ENCODE measurements around the gene SETD1A.
"Not testable (repeated sequence)": the region's sequence is repeated elsewhere in the genome, so short reads cannot be mapped to it uniquely, and the experiment has no call there.

Gene SETD1A

DNA sequence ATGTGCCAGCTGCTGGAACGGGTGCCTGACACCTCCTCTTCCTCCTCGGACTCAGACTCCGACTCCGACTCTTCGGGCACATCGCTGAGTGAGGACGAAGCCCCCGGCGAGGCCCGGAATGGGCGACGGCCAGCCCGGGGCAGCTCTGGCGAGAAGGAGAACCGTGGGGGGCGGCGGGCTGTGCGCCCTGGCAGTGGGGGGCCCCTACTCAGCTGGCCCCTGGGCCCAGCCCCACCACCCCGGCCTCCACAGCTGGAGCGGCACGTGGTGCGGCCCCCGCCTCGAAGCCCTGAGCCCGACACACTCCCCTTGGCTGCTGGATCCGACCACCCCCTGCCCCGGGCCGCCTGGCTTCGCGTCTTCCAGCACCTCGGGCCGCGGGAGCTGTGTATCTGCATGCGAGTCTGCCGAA lies 27.4 kb upstream of the SETD1A start:
- no peak for DNase-seq

DNA sequence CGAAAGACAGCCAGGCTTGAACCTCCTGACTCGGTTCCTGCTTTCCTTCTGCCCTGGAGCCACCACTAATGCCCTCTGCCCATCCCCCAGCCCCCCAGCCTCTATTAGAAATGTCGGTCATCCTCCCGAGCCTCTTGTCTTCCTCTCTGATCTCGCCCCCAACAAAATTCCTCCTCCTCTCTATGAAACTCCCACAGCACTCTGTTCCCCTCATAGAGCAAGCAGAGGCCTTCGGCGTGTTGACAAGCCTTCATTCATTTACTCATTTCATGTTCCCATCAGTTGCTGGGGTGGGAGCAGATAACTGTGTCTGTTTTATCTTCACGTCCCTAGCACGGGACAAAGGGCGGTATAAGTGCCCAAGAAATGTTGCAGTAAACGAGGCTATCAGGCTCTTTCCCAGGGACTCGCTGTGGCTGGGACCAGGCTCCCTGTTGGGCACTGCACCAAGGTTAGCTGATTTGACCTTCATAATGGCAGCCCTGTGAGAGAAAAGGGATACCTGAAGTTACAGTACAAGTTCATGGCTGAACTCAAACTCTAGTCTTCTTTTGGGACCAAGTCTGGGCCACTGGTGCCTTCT lies 26.4 kb upstream of the SETD1A start:
- no peak for DNase-seq

DNA sequence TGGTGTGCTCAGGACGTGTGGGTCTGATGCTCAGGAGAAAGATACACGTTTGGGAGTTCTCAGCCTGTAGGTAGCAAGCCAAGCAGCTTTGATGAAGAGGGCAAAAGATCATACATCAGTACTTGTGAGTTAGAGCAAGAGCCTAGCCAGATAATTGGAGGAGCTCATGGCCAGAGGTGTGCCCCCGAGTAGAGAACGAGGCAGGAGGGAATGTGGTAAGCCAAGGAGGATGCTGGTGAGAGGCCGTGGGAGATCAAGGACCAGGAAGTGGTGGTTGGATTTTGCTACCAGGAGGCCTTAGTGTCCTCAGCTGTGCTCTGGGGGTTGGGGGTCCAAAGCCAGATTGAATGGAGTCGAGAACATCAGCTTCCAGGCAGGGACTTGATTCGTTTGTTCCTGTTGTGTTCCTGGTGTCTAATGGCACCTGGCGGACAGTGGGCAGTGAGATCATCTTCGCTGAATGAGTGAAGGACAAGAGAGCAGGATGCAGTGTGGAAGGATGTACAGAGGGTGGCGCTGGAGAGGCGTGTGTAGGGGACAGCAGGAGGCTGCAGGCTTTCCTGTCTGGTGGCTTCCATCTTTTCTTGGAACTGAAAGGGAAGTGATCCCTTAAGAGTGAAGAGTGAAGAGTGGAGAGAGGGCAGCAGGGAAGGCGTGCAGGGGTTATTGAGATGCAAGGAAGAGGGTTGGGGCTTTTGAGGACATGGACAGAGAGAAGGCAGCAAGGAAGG lies 22.6 kb upstream of the SETD1A start:
- DNase-seq, result no peak

DNA sequence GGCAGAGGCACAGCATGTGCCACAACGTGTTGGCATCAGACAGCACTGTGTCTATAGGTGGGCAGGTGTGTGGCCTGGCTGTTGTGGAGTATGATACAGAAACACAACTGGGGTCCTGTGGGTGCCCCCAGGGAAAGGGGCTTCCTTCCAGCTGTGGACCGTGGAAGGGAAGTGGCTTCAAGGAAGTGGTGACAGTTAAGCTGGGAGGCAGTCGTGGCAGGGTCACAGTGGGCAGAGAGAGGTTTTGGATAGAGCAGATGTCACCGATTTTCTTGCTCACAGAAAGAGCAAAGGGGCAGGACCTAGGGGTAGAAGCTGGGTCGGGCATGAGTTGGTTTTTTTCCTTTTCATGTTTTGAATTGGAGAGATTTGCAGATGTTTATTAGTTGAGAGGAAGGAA lies 19.9 kb upstream of the SETD1A start:
- no peak for DNase-seq

DNA sequence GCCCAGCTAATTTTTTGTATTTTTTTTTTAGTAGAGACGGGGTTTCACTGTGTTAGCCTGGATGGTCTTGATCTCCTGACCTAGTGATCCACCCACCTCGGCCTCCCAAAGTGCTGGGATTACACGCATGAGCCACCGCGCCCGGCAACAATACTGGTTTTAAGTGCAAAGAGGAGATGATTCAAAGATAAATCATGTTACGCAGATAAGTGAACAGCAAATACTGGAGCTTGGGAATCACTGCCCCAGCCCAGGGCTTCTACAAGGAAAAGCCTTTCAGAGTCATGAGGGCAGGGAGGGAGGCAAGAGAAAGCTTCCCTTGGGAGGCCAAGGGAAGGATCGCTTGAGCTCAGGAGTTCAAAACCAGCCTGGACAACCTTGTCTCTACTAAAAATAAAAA lies 18.0 kb upstream of the SETD1A start:
- not testable (repeated sequence) for DNase-seq

DNA sequence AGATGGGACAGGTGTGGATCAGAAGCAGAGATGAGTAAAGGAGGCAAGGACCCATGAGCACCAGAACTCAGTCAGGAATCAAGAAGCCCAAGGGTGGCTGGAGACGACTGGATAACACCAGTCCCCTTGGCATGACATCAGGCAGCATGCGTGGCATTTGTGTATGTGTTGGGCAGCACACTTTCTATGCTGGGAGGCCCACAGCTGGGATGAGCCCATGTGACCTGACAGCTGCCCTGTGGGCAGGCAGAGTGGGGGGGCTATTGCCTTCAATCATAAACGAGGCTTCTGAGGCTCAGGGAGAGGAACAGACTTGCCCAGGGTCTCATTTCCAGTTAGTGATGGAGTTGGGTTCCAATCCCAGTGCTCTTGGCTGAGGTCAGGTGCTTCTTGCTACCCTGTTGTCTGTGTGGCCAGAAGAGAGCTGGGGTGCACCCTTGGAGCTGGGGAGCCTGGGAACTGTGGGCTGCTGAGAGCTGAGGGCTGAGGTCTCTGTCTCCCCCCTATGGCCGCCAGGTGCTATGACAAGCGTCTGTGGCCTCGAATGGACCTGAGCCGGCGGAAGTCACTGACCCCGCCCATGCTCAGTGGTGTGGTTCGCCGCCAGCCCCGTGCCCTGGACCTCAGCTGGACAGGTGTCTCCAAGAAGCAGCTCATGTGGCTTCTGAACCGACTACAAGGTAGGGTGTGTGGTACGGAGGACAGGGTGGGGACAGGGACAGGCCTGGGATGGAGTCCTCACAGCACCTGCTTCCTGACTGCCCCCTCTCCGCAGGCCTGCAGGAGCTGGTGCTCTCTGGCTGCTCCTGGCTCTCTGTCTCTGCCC lies 15.7 kb upstream of the SETD1A start:
- peak; percentile 50 for DNase-seq

DNA sequence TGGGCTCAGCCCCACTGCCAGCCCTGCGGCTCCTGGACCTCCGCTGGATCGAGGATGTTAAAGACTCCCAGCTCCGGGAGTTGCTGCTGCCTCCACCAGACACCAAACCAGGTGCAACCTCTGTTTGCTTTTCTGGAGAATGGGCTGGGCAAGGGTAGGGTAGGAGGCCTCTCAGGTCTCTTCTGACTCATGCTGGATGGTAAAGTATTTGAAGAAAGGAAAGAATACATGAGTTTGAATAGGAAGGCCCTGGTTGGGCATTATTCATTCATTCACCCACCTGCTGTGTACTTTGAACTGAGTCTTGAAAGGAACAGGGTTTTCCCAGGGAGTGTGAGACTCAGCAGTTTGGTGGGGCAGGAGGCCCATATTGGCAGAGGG lies 15.1 kb upstream of the SETD1A start:
- DNase-seq, result no peak

DNA sequence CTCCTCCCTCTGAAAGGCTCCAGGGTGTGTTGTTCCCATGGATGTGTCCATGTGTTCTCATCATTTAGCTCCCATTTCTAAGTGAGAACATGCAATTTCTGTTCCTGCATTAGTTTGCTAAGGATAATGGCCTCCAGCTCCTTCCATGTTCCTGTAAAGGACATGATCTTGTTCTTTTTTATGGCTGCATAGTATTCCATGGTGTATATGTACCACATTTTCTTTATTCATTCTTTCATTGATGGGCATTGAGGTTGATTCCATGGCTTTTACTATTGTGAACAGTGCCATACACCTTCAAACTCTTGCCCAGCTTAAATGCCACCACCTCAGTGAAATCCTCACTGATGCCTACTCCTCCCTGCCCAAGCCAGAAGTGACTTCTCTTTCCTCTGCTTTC lies 13.2 kb upstream of the SETD1A start:
- no peak for DNase-seq

DNA sequence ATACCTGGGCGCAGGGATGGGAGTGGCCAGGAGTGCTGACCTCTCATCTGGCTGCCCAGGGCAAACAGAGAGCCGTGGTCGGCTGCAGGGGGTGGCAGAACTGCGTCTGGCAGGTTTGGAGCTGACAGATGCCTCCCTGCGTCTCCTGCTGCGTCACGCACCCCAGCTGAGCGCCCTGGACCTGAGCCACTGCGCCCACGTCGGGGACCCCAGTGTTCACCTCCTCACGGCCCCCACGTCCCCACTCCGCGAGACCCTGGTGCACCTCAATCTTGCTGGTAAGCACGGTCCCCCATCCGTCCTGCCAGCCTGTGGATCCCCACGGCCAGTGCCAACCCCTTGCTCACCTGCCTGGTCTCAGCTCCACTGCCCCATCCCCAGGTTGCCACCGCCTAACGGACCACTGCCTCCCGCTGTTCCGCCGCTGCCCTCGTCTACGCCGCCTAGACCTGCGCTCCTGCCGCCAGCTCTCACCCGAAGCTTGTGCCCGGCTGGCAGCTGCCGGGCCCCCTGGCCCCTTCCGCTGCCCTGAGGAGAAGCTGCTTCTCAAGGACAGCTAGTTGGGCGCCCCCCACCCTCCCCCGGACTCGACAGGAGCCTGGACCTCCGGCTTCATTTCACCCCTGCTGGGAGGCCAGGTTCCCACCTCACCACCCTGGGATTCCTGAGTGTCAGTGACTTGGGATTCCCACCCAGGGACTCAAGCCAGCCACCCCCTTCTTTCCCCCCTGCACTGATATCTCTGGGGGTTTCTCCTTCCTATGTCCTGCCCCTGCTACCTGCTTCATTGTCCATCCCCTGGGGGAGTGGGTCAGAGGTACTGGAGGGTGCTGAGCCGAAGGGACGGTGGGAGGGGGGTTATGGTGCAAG lies 10.6 kb upstream of the SETD1A start:
- DNase-seq, result no peak

DNA sequence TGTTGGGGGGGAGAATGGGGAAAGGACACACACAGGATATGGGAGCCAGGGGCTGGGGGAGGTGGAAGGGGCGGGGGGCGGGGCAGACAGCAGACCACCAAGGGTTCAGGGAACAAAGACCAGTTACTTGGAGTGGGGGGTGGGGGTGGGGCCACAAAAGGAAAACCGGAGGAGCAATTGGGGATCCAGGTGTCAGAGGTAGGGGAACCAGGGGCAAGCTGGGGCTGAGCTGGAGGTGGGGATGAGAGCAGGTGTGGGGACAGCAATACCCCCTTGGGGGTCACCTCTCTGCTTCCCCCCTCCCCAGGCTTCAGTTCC lies 10.1 kb upstream of the SETD1A start:
- DNase-seq, result no peak

DNA sequence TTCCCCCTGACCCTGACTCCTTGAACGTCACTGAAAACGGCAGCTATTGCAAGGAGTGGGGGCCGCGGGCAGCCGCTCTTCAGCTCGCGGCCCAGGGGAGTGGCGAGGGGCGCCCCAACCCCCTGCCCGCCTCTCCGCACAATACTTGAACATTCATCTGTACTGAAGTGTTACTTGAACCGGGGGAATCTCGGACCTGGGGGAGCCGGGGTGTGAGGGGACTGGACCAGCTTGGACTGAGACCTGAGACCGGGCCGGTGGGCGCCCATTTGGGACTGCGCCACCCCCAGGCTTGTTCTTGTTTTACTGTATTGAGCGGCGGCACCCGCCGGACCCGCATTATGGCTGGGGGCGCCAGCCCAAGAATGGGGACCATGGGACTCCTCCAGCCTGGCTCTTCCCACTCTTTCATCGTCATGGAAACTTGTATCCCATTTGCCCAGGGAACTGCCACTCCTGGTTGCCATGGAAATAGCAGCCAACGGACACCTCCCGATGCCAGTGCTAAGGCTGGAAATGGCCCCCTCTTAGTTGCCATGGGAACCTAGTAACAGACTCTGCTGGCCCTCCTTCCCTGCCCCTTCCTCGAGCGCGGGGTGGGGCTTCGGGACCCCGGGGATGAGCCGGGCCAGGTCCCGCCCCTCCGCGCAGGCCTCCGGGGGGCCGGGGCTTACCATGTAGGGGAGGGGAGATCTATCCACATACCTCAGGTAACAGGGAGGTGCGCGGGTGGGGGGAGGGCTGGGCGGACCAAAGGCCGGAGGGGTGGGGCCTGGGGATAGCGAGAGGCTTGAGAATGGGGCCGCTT lies 9.5 kb upstream of the SETD1A start:
- DNase-seq, result no peak

DNA sequence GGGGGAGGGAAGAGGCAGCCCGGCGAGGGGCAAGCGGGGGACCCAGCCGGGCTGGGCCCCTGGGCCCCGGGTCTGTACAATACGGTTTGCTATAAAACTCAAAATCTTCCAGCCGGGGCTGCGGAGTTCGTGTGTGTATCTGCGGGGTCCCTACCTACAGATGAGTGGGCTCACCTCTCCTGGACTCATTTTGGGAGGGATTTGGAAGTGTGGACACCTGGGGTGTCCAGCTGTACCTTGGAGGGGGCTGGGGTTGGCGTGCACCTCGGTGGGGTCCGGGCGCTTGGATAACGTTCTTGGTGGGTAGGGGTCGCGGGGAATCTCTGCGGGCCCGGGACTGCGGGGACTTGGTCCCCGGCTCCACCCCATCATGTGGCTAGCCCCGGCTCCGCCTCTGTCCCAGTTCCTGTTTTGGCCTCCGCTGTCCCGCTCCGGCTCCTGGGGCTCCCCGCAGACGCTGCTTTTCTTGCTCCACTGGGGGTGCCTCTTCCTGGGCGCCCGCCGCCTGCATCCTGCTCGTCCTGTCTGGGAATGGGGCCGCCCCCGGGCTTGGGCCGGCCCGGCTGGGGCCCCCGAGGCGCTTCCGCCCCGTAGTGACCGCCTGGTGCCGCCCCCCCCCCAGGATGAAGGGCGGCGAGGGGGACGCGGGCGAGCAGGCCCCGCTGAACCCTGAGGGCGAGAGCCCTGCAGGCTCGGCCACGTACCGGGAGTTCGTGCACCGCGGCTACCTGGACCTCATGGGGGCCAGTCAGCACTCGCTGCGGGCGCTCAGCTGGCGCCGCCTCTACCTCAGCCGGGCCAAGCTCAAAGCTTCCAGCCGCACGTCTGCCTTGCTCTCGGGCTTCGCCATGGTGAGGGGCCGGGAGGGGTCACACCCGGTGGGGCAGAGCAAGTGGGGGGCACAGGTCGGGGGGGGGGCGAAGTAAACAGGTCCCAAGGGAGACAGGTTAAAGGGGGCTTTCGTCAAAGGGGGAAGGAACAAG lies 8.6 kb upstream of the SETD1A start, which contains the start of gene ORAI3:
ORAI3 (plus strand) TSS at position 402 of the 983 bp plus-strand sequence; CDS start at position 624, 222 bp downstream.
- no peak for DNase-seq

DNA sequence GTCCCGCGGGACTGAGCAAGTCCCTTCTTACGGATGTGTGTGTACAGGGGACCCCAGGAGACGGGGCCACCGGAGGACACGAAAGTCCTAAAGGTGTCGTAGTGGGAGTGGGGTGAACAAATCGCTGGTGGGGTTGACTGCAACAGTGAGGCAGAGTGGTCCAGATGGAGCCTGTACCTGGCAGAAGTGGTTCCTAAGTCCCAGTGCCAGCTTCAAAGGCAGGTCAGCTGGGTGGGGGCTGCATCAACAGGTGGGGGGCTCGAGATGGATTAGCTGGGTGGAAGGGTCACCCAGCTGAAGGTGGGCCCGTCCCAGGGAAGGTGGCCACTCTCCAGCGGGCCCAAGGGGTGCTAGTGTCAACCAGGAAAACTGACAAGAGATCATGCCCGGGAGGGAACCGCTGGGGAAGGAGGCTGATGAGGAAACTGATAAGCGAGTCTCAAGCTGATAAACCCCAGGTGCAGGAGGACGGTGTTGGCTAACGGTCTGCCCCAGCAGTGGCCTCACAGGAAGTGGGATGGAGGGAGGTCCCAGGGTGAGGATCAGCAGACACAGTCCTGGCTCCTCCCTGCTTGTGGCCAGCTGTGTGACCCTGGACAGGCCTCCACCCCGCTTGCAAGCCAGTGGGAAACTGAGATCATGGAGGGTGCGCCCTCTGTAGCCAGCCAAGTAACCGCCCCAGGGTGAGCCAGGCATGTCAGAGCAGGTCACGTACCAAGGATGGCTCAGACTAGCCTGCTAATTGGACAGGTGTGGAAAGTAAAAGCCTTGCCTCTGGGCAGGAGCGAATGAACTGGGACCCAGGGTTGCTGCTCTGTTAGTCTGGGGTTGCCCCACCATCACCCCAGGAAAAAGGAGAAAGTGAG lies 7.7 kb upstream of the SETD1A start:
- DNase-seq, result no peak

DNA sequence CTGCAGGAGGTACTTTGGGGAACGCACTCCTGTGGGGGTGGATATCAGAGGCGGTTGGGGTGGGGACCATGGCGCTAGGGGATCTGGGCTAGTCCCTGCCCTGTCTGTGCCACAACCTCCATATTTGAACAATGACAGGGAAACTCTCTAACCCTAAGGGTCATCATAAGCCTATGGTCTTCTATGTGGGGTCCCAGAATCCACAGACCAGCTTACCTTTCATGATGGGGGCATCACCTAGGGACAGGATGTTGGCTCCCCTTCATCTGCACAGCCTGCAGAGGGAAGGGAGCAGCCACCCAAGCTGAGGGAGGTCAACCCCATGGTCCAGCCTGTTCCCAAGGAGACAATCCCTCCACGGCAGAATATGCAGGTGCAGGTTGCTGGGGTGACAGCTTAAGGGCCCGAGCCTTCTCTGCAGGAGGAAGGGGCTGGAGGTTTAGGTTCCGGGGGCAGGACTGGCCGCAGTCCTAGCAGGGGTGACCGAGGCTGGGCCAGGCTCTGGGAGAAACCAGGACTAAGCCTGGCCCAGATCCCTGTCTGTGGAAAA lies 7.0 kb upstream of the SETD1A start:
- no peak for DNase-seq

DNA sequence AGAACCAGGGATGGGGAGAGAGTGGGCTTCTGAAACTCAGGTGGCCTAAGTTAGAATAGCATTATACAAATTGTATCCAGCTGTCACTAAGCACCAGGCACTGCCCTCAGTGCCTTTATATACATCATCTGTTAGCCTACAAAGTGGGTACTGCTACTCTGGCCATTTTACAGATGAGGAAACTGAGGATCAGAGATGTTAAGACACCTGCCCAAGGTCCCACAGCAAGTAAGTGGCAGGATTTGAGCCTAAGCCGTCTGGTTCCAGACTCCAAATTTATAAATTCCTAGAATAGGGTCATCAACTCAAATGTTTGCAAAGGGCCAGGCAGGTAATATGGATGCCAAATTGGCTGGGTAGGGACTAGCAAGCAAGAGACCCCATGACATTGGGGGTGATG lies 6.4 kb upstream of the SETD1A start:
- DNase-seq, result no peak

DNA sequence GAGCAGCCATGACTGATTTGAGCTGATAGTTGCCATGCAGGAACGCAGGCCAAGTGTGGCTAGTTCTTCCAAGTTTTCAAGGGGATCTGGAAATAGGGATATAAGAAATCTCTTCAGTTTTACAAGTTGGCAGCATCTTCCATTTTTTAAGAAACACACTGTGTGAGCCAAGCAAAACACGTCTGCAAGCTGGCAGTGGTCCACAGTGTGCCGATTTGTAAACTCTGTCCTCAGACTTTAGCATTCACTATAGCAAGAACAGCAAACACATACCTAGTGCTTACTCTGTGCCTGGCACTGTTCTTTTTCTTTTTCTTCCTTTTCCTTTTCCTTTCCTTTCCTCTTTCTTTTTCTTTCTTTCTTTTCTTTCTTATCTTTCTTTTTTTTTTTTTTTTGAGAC lies 5.8 kb upstream of the SETD1A start:
- DNase-seq, result no peak

DNA sequence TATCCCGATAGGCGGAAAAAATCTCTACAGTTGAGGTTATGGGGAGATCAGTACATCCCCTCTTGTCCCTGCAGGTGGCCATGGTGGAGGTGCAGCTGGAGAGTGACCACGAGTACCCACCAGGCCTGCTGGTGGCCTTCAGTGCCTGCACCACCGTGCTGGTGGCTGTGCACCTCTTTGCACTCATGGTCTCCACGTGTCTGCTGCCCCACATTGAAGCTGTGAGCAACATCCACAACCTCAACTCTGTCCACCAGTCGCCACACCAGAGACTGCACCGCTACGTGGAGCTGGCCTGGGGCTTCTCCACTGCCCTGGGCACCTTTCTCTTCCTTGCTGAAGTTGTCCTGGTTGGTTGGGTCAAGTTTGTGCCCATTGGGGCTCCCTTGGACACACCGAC lies 4.4 kb upstream of the SETD1A start:
- no peak for DNase-seq

DNA sequence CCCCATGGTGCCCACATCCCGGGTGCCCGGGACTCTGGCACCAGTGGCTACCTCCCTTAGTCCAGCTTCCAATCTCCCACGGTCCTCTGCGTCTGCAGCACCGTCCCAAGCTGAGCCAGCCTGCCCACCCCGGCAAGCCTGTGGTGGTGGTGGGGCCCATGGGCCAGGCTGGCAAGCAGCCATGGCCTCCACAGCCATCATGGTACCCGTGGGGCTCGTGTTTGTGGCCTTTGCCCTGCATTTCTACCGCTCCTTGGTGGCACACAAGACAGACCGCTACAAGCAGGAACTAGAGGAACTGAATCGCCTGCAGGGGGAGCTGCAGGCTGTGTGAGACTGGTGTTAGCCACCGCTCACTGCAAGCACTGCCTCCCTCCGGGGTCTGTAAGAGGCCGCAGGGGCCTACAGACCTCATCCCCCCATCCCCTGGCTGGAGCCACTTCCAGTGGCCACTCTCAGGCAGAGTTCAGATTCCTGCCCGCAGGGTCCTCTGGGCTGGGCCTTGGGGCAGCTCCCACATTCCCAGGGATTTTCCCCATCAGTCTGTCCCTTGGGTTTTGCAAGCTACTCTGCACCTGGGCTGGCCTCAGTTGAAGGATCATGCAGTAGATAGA lies 3.9 kb upstream of the SETD1A start:
- DNase-seq, result peak; percentile 47

DNA sequence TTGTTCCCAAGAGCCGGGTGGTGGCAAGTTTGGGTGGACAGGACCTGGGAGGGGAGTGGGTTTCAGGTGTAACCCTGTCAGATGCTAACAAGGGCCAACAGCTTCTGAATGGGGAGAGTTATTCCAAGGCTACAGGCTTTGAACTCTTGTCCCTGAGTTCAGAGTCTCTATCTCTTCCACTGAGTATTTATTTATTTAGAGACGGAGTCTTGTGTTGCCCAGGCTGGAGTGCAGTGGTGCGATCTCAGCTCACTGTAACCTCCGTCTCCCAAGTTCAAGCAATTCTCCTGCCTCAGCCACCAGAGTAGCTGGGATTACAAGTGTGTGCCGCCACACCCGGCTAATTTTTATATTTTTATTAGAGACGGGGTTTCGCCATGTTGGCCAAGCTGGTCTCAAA lies 2.6 kb upstream of the SETD1A start:
- no peak for DNase-seq
